ENCODE data around the gene EPS8L1.

- TF ChIP-seq CTCF (conservative IDR thresholded peaks at IDR 0.05; ENCODE audit: low read length) (no peak), EZH2phosphoT487 (IDR thresholded peaks at IDR 0.05; ENCODE audit: borderline replicate concordance) (no peak)
These were observed 11.3 kb downstream of the EPS8L1 start for GRCh38 chr19:55086730-55087541.
